Cardiac ventricle fibroblast (primary cell): ENCODE results near the gene OR5A2. TPM values are rescaled to one million over a fixed set of nuclear protein-coding genes. Genes with fewer than 3 reads are reported as not detected.

ENCODE experiments used
- total RNA-seq: library from RNA; depleted of rRNA; stranded (reverse); fragments of >200 nt; gene quantifications from 2 replicates; pipeline ENCODE4 v1.2.3, GENCODE V29; 2015

Gene OR5A2, protein sequence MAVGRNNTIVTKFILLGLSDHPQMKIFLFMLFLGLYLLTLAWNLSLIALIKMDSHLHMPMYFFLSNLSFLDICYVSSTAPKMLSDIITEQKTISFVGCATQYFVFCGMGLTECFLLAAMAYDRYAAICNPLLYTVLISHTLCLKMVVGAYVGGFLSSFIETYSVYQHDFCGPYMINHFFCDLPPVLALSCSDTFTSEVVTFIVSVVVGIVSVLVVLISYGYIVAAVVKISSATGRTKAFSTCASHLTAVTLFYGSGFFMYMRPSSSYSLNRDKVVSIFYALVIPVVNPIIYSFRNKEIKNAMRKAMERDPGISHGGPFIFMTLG
- total RNA-seq, result not detected in 2 replicates

GRCh38 chr11:59426361-59427067 lies at the start of gene OR5A2:
TSS of gene OR5A2 (minus strand) at chr11:59426413. CDS start at chr11:59422953, 3,460 bp downstream.

DNA sequence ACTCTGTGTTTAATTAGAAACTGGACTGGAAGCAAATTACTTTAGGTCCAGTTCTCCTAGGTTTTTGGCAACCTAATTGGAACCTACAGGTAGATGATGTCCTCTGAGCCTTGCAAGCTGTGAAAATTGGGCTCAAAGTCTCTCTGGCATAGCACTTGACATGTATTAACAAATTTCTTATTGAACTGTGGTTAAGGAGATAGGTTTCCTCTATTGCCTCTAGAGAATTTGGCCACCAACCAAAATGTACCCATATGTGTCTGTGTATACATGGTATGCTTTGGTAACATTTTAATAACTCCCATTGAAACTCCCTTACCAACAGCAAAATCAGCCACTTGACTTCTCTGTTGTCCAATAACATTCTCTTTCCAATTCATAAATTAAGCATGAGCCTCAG lies 46.8 kb upstream of the OR5A2 start, which contains the start of gene OR4D10:
Gene OR4D10 (plus strand): TSS at position 301 of the 400 bp plus-strand sequence. CDS start 4,115 bp downstream, outside the sequence.

DNA sequence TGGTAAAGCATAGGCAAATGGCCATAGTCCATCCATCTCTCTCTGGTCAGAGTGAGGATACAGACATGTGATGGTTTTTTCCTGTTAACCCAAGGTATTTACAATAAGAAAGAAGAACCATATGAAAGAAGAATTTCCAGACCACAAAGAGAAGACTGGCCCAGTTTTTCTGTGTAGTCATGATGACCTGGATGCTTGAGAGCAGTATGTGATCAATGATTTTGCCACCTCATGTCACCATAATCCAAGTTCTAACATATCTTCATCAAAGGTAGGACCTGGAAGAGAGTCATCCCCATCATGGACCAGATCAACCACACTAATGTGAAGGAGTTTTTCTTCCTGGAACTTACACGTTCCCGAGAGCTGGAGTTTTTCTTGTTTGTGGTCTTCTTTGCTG lies 30.4 kb upstream of the OR5A2 start, which contains the start of gene OR4D6:
Gene OR4D6 (plus strand): TSS at position 301 of the 400 bp plus-strand sequence. CDS start 0 bp downstream, at position 301.

GRCh38 chr11:59436169-59436568 lies 10.0 kb upstream of the OR5A2 start, which contains the start of gene OR5A1:
TSS of gene OR5A1 (plus strand) at chr11:59436469. CDS start at chr11:59443169, 6,700 bp downstream.

Other genes with a start within 250 kb of the OR5A2 start
- gene MPEG1, start 213.5 kb downstream of the OR5A2 start, total RNA-seq, result not detected in 2 replicates
- gene OR5AN1, start 67.5 kb downstream of the OR5A2 start, total RNA-seq, result not detected in 2 replicates
- not detected in 2 replicates for gene OR5A1, start 10.1 kb upstream of the OR5A2 start, total RNA-seq
- gene OR4D6, start 30.5 kb upstream of the OR5A2 start, total RNA-seq, result not detected in 2 replicates
- not detected in 2 replicates for gene OR4D10, start 46.9 kb upstream of the OR5A2 start, total RNA-seq
- gene OR4D11, start 77.2 kb upstream of the OR5A2 start, total RNA-seq, result not detected in 2 replicates
- not detected in 2 replicates for gene OR4D9, start 85.1 kb upstream of the OR5A2 start, total RNA-seq
- gene OSBP, start 189.4 kb upstream of the OR5A2 start, total RNA-seq, result 35.4 and 37.6 TPM in 2 replicates
- 9.4 and 9.9 TPM in 2 replicates for gene PATL1, start 242.6 kb upstream of the OR5A2 start, total RNA-seq